Activated naive CD4-positive, alpha-beta T cell treated with anti-CD3 and anti-CD28 coated beads, Interleukin-2, amount 50 U/mL, for 72 hours (primary cell): ENCODE data around the gene C1QL1. TPM values are rescaled to one million over a fixed set of nuclear protein-coding genes. Genes with fewer than 3 reads are reported as not detected.

Source experiments
- ATAC-seq, 2 donors: fragments of 150-1000 bp; cut with Tn5 transposase; 2 replicates each; pipeline ENCODE4 v1.10.0; 2021; ENCODE audit warnings: mild to moderate bottlenecking in 2 of 2, moderate library complexity in 2 of 2
- DNase-seq, 2 donors: peaks; one replicate each; pipeline ENCODE4 v3.0.0; 2021 to 2022; ENCODE audit warnings: low spot score in 2 of 2
- H3K27ac Mint-ChIP-seq, 2 donors: one replicate each; pipeline ENCODE4 v1.8.0; 2022; ENCODE audit warnings: mild to moderate bottlenecking in 2 of 2, mixed read lengths in 2 of 2
- H3K36me3 Mint-ChIP-seq, 2 donors: one replicate each; pipeline ENCODE4 v1.8.0; 2022; ENCODE audit warnings: mixed read lengths in 2 of 2
- H3K9me3 Mint-ChIP-seq, 2 donors: one replicate each; pipeline ENCODE4 v1.8.0; 2022; ENCODE audit warnings: mixed read lengths in 2 of 2
- total RNA-seq, 2 donors: library from RNA; stranded (reverse); gene quantifications; one replicate each; pipeline ENCODE4 v1.2.3, GENCODE V29; 2022

Gene C1QL1
- total RNA-seq, 2 donors from 2014 or later = 0.18 TPM; not detected in 1

- DNase-seq (no peak), ATAC-seq (no peak)
- Mint-ChIP-seq H3K36me3 (no peaks in the 10 kb centered on the region), H3K27ac (no peak within 1 kb of the TSS), H3K9me3 (no peaks in the 10 kb centered on the region)
Measured at GRCh38 chr17:44915321-44915726, 52.8 kb downstream of the C1QL1 start, which contains the start of gene GFAP. Gene GFAP, minus strand, starts transcription at chr17:44915500. Its CDS starts 14 bp downstream, at chr17:44915486.

- Mint-ChIP-seq H3K9me3 (no peaks in the 10 kb centered on the region), H3K36me3 (no peaks in the 10 kb centered on the region), H3K27ac (no peak overlapping the region)
- DNase-seq (no peak), ATAC-seq (no peak)
Measured at GRCh38 chr17:44914698-44915271, 53.3 kb downstream of the C1QL1 start.

- Mint-ChIP-seq H3K9me3 (no peaks in the 10 kb centered on the region), H3K27ac (no peak overlapping the region), H3K36me3 (no peaks in the 10 kb centered on the region)
- DNase-seq (no peak), ATAC-seq (no peak)
Measured at GRCh38 chr17:44914148-44914547, 54.0 kb downstream of the C1QL1 start.

GRCh38 chr17:44913676-44914075, 54.4 kb downstream of the C1QL1 start:
- Mint-ChIP-seq H3K9me3 (no peaks in the 10 kb centered on the region), H3K36me3 (no peaks in the 10 kb centered on the region), H3K27ac (no peak overlapping the region)
- no peak for DNase-seq
- ATAC-seq = no peak

GRCh38 chr17:44912763-44913544, 55.1 kb downstream of the C1QL1 start:
- H3K36me3 Mint-ChIP-seq = no peaks in the 10 kb centered on the region

GRCh38 chr17:44911133-44912001, 56.7 kb downstream of the C1QL1 start:
- Mint-ChIP-seq H3K9me3 (no peaks in the 10 kb centered on the region), H3K36me3 (no peaks in the 10 kb centered on the region), H3K27ac (no peak overlapping the region)
- ATAC-seq (peak; percentile 71 to 82), DNase-seq (peak in 1 of 2 donors; percentile 54)

More at GRCh38 chr17:44912763-44913544, 55.1 kb downstream of the C1QL1 start:
- DNase-seq = no peak
- Mint-ChIP-seq H3K27ac (no peak overlapping the region), H3K9me3 (no peaks in the 10 kb centered on the region)
- ATAC-seq = no peak

- DNase-seq (no peak), ATAC-seq (peak in 1 of 2 donors; percentile 15)
- Mint-ChIP-seq H3K27ac (no peak overlapping the region), H3K9me3 (no peaks in the 10 kb centered on the region), H3K36me3 (no peaks in the 10 kb centered on the region)
Measured at GRCh38 chr17:44910231-44911106, 57.6 kb downstream of the C1QL1 start.

Other genes with a start within 250 kb of the C1QL1 start
- gene ADAM11, start 209.3 kb downstream of the C1QL1 start, total RNA-seq = 1 to 10 TPM in 1 of 2 donors, under 1 TPM in 1; 0.25 to 1.3 TPM
- 1 to 10 TPM; 2.5 to 6.4 TPM for gene GJC1, start 138.0 kb downstream of the C1QL1 start, total RNA-seq
- gene HIGD1B, start 120.4 kb downstream of the C1QL1 start, total RNA-seq = not detected
- gene EFTUD2, start 68.9 kb downstream of the C1QL1 start, total RNA-seq = 100 to 1,000 TPM in 1 of 2 donors, 10 to 100 TPM in 1; 77.8 to 186 TPM
- gene GFAP, start 52.8 kb downstream of the C1QL1 start, total RNA-seq = not detected
- gene KIF18B, start 20.5 kb downstream of the C1QL1 start, total RNA-seq = 10 to 100 TPM; 49.8 to 90.8 TPM
- 10 to 100 TPM; 38.9 to 93.4 TPM for gene DCAKD, start 83.3 kb upstream of the C1QL1 start, total RNA-seq
- 100 to 1,000 TPM; 130 to 270 TPM for gene NMT1, start 93.0 kb upstream of the C1QL1 start, total RNA-seq
- 1 to 10 TPM; 3.9 to 7.7 TPM for gene PLCD3, start 164.2 kb upstream of the C1QL1 start, total RNA-seq
- 10 to 100 TPM; 12.9 to 18.9 TPM for gene ACBD4, start 167.4 kb upstream of the C1QL1 start, total RNA-seq
- 10 to 100 TPM; 50.9 to 93.3 TPM for gene HEXIM1, start 180.2 kb upstream of the C1QL1 start, total RNA-seq
- 1 to 10 TPM; 6.0 to 6.3 TPM for gene HEXIM2, start 193.6 kb upstream of the C1QL1 start, total RNA-seq